Neural crest cell (in vitro differentiated cells): ENCODE data around the gene ADGRA1. TPM values are rescaled to one million over a fixed set of nuclear protein-coding genes. Genes with fewer than 3 reads are reported as not detected.

Experiments used
- DNase-seq: peaks from one replicate; pipeline ENCODE4 v3.0.0; 2021; ENCODE audit warnings: low read depth, mixed read lengths, low spot score
- H3K27ac Mint-ChIP-seq: one replicate; pipeline ENCODE4 v1.8.0; 2021; ENCODE audit warnings: mild to moderate bottlenecking, mixed read lengths; ENCODE audit not compliant: unreplicated experiment
- H3K27me3 Mint-ChIP-seq: 2 replicates; pipeline ENCODE4 v1.8.0; 2021; ENCODE audit warnings: low read depth, mild to moderate bottlenecking, mixed read lengths
- H3K36me3 Mint-ChIP-seq: 2 replicates; pipeline ENCODE4 v1.8.0; 2021; ENCODE audit warnings: low read depth, mild to moderate bottlenecking, mixed read lengths
- H3K4me1 Mint-ChIP-seq: 2 replicates; pipeline ENCODE4 v1.8.0; 2021; ENCODE audit warnings: mixed read lengths
- H3K4me3 Mint-ChIP-seq: one replicate; pipeline ENCODE4 v1.8.0; 2021; ENCODE audit warnings: mild to moderate bottlenecking, mixed read lengths
- H3K9me3 Mint-ChIP-seq: 2 replicates; pipeline ENCODE4 v1.8.0; 2021; ENCODE audit warnings: mixed read lengths
- CTCF ChIP-seq: fragments of 200-600 bp; sonication (generic); conservative IDR thresholded peaks from 2 replicates; pipeline ENCODE4 v1.5.0; 2021; ENCODE audit warnings: antibody characterized with exemption, mild to moderate bottlenecking
- total RNA-seq: library from RNA; stranded (reverse); gene quantifications from 2 replicates; pipeline ENCODE4 v1.2.1, GENCODE V29; 2021

The ADGRA1 gene
- total RNA-seq, 1 donor from 2014 or later = 0.33 TPM

DNA sequence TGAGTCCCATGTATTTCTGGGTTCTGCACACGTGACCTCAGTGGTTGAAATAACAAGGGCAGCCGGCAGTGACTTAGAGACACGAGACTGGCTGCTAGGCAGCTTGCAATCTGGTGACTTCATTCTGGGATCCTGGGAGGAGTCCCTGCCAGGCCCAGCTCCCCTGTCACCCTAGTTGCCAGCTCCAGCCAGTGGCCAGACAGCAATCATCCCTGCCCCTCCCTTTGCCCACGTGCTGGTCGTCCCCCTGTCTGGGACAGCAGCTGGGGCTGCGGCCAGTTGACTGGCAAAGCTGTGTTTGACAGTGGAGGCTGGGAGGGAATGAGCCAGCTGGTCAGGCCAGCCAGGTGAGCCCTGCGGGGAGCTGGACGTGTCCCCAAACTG, 30.0 kb downstream of the ADGRA1 start:
- no peak for DNase-seq
- Mint-ChIP-seq H3K9me3 (peaks cover 3% of the 10 kb centered on the region), H3K36me3 (no peaks in the 10 kb centered on the region), H3K4me3 (no peak overlapping the region), H3K27ac (no peak overlapping the region), H3K4me1 (no peaks in the 10 kb centered on the region), H3K27me3 (peaks cover 8% of the 10 kb centered on the region)
- no peak for TF ChIP-seq CTCF

GRCh38 chr10:133121479-133121878, 33.8 kb downstream of the ADGRA1 start:
- no peak for TF ChIP-seq CTCF
- DNase-seq = no peak
- Mint-ChIP-seq H3K4me1 (peaks cover 4% of the 10 kb centered on the region), H3K4me3 (no peak overlapping the region), H3K27ac (no peak overlapping the region), H3K36me3 (no peaks in the 10 kb centered on the region), H3K9me3 (peaks cover 3% of the 10 kb centered on the region), H3K27me3 (peaks cover 28% of the 10 kb centered on the region)

GRCh38 chr10:133122171-133122935, 34.6 kb downstream of the ADGRA1 start:
- H3K27ac Mint-ChIP-seq = no peak overlapping the region
- H3K4me3 Mint-ChIP-seq = no peak overlapping the region
- H3K9me3 Mint-ChIP-seq = peaks cover 3% of the 10 kb centered on the region
- DNase-seq = no peak
- TF ChIP-seq CTCF = no peak
- no peaks in the 10 kb centered on the region for H3K36me3 Mint-ChIP-seq
- peaks cover 4% of the 10 kb centered on the region for H3K4me1 Mint-ChIP-seq
- H3K27me3 Mint-ChIP-seq = peaks cover 28% of the 10 kb centered on the region

DNA sequence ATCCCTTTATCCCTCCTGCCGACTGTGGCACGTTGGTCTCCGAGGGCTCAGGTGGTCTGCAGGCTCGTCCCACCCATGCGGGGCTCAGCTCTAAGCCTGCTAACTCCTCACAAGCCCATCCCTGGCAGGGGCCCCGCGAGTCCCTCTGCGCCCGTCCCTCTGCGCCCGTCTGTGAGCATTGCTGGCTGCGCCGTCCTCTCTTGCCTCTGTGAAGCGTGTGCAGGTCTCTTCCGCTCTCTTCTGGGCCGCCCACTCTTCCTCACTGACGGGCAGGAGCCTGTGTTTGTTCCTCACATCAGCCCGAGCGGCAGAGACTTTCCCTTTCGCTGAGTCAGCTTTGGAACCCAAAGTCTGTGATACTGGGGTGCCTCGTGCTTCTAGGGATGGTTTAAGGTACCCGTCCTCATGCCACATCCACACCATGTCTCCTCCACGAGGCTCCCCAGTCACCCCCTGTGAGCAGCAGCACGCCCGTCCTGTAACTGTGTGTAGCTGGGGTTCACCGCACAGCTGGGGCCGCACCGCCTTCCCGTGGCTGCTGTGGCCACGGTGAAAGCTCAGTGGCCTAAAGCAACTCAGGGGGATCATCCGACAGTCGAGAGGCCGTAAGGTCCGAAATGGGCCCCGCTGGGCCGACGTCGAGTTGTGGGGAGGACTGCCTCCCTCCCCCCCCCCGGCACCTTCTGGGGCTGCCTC, 35.5 kb downstream of the ADGRA1 start:
- Mint-ChIP-seq H3K27me3 (peaks cover 28% of the 10 kb centered on the region), H3K36me3 (no peaks in the 10 kb centered on the region), H3K4me1 (peaks cover 4% of the 10 kb centered on the region), H3K4me3 (no peak overlapping the region), H3K9me3 (peaks cover 3% of the 10 kb centered on the region), H3K27ac (no peak overlapping the region)
- DNase-seq = no peak
- no peak for TF ChIP-seq CTCF

GRCh38 chr10:133123746-133124356, 36.1 kb downstream of the ADGRA1 start:
- no peak for DNase-seq
- no peak overlapping the region for H3K27ac Mint-ChIP-seq

More at GRCh38 chr10:133123746-133124356, 36.1 kb downstream of the ADGRA1 start:
- H3K9me3 Mint-ChIP-seq = peaks cover 3% of the 10 kb centered on the region
- H3K36me3 Mint-ChIP-seq = no peaks in the 10 kb centered on the region
- H3K4me1 Mint-ChIP-seq = peaks cover 4% of the 10 kb centered on the region
- H3K4me3 Mint-ChIP-seq = no peak overlapping the region
- TF ChIP-seq CTCF = no peak
- peaks cover 26% of the 10 kb centered on the region for H3K27me3 Mint-ChIP-seq
